Measurements from ENCODE around the gene GDI1.
"Not testable (repeated sequence)": the region's sequence is repeated elsewhere in the genome, so short reads cannot be mapped to it uniquely, and the experiment has no call there.

GDI1 gene

DNA sequence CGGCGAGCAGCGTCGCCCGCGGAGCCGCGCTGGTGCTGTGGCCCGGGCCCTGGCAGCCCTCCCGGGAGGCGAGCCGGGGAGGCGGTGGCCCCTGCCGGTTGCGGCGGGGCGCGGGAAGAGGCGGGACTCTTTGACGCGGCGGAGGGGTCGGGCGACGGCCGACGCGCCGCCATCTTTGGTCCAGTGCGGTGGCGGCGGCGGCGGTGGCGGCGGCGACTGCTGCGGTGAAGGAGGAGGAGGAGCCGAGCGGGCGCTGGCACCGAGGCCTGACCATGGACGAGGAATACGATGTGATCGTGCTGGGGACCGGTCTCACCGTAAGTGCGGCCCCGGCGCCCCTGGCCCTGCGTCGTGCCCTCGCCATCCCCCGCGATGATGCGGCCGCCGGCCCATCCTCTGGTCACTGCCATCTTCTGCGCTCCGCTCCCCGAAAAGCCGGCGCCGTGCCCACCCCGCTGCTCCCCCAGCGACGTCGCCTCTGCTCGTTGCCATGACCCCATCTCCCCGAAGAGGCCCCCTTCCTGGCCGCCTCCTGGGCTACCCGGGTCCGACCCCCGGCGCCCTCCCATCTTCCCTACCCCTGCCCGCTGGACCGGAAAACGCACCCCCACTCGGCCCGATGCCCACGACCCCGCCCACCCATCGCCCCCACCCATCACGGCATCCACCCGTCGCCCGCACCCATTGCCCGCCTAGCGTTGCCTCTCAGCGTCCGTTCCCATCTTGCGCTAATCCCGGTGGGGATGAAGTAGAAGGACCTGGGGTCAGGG is at the start of gene GDI1:
TSS of gene GDI1 (plus strand) at position 172 of the 770 bp plus-strand sequence. CDS start at position 273, 101 bp downstream.
- no peaks in the 10 kb centered on the region for H3K27me3 ChIP-seq (replicated peaks; ENCODE audit: control insufficient read depth, insufficient read depth, low read length)
- peak; percentile 75 for DNase-seq (ENCODE audit: extremely low read depth, insufficient read length)
- peak within 1 kb of the TSS; percentile 81 for H3K4me3 ChIP-seq (replicated peaks; ENCODE audit: low read depth, low read length)
- peaks cover 6% of the 10 kb centered on the region for H3K36me3 ChIP-seq (ENCODE audit: control insufficient read depth, insufficient read depth, low read length)
- TF ChIP-seq, protein P1, sequence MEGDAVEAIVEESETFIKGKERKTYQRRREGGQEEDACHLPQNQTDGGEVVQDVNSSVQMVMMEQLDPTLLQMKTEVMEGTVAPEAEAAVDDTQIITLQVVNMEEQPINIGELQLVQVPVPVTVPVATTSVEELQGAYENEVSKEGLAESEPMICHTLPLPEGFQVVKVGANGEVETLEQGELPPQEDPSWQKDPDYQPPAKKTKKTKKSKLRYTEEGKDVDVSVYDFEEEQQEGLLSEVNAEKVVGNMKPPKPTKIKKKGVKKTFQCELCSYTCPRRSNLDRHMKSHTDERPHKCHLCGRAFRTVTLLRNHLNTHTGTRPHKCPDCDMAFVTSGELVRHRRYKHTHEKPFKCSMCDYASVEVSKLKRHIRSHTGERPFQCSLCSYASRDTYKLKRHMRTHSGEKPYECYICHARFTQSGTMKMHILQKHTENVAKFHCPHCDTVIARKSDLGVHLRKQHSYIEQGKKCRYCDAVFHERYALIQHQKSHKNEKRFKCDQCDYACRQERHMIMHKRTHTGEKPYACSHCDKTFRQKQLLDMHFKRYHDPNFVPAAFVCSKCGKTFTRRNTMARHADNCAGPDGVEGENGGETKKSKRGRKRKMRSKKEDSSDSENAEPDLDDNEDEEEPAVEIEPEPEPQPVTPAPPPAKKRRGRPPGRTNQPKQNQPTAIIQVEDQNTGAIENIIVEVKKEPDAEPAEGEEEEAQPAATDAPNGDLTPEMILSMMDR (IDR thresholded peaks at IDR 0.05; ENCODE audit: insufficient read depth, low read length, poor library complexity, severe bottlenecking): no peak

DNA sequence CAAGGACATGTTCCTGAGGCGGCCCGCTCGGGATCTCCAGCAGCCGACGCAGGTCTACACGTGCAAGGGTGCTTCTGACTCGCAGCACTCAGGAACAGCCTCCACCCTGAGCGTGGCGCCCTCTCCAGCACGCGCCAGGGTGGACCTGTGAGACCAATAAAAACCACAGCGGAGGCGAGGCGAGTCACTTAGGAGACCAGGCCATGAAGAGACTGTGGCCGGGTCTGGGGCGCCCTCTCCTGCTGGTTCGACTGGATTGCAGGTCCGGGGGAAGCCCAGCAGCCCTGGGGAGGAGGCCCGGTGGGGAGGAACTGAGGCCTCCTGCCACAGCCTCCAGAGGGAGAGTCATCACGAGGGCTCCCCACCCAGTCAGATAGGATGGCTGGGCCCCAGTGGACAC is 48.9 kb upstream of the GDI1 start:
- not testable (repeated sequence) for H3K36me3 ChIP-seq (ENCODE audit: control insufficient read depth, insufficient read depth, low read length); DNase-seq (ENCODE audit: extremely low read depth, insufficient read length); H3K4me3 ChIP-seq (replicated peaks; ENCODE audit: low read depth, low read length); H3K27me3 ChIP-seq (replicated peaks; ENCODE audit: control insufficient read depth, insufficient read depth, low read length)

DNA sequence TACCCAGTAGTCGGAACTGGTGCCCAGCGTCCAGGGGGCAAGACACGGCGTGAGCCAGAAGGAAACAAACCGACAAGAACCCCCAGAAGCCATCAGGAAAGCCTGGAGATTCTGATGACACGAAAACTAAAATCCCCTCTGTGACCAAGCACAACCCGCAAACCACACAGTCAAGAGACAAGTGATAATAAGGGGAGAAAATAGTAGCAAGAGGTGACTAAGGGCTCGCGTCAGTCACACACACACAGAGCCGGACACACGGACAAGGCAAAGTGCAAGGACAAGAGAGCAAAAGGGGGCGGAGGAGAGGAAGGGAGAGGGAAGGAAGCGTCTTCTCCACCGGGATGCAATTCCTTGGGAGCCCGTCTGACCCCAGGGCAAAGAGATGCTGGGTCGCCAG is 48.3 kb upstream of the GDI1 start:
- H3K4me3 ChIP-seq (replicated peaks; ENCODE audit: low read depth, low read length); H3K36me3 ChIP-seq (ENCODE audit: control insufficient read depth, insufficient read depth, low read length); DNase-seq (ENCODE audit: extremely low read depth, insufficient read length); H3K27me3 ChIP-seq (replicated peaks; ENCODE audit: control insufficient read depth, insufficient read depth, low read length): not testable (repeated sequence)

DNA sequence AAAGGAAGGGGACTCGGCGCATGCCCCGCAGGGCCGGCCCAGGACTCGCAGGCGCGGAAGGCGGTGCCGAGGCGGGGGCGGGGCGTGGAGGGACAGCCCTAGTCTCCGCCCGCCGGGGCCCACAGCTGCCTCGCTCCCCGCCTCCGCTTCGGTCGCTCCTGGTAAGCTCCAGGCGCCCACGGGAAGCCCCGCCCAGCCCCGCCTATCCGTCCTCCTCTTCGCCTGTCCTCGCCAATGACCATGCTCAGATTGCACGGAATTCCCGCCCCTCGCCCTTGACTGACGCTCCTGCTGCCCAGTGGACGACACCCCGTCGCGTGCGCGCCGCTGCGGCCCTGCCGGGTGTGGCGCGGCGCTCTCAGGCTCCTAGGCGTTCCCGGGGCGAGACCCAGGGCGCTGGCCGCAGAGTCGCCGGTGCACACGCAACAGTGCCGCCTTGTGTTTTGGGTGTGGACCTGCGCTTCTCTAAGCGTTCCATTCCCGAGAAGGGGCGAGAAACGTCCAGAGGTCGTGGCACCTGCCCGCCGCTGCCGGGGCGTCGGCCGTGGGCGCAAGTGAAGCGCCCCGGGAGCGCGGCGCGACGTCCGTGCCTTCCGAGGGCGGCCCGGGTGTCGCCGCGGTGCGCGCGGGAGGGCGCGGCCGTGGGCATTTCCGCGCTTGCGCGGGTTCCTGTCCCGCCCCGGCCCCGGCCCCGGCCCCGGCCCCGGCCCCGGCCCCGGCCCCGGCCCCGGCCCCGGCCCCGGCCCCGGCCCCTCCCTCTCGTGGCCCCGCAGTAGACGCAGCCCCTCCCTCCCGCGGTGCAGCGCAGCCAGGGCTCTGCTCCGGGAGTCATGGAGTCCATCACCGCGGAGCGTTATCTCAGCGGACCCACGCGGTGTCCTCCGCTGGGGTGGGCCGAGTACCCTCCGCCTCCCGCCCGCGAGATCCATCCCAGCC is 46.9 kb upstream of the GDI1 start:
- H3K4me3 ChIP-seq (replicated peaks; ENCODE audit: low read depth, low read length); DNase-seq (ENCODE audit: extremely low read depth, insufficient read length); H3K36me3 ChIP-seq (ENCODE audit: control insufficient read depth, insufficient read depth, low read length); H3K27me3 ChIP-seq (replicated peaks; ENCODE audit: control insufficient read depth, insufficient read depth, low read length): not testable (repeated sequence)

DNA sequence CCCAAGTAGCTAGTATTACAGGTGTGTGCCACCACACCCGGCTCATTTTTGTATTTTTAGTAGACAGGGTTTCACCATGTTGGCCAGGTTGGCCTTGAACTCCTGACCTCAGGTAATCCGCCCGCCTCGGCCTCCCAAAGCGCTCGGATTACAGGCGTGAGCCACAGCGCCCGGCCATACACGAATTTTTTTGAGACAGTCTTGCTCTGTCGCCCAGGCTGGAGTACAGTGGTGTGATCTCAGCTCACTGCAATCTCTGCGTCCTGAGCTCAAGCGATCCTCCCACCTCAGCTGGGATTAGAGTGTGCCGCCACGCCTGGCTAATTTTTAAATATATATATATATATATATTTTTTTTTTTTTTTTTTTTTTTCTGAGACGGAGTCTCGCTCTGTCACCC is 40.6 kb upstream of the GDI1 start:
- peak overlapping the region; percentile 89 for H3K4me3 ChIP-seq (replicated peaks; ENCODE audit: low read depth, low read length)
- not testable (repeated sequence) for DNase-seq (ENCODE audit: extremely low read depth, insufficient read length); H3K36me3 ChIP-seq (ENCODE audit: control insufficient read depth, insufficient read depth, low read length); H3K27me3 ChIP-seq (replicated peaks; ENCODE audit: control insufficient read depth, insufficient read depth, low read length)

DNA sequence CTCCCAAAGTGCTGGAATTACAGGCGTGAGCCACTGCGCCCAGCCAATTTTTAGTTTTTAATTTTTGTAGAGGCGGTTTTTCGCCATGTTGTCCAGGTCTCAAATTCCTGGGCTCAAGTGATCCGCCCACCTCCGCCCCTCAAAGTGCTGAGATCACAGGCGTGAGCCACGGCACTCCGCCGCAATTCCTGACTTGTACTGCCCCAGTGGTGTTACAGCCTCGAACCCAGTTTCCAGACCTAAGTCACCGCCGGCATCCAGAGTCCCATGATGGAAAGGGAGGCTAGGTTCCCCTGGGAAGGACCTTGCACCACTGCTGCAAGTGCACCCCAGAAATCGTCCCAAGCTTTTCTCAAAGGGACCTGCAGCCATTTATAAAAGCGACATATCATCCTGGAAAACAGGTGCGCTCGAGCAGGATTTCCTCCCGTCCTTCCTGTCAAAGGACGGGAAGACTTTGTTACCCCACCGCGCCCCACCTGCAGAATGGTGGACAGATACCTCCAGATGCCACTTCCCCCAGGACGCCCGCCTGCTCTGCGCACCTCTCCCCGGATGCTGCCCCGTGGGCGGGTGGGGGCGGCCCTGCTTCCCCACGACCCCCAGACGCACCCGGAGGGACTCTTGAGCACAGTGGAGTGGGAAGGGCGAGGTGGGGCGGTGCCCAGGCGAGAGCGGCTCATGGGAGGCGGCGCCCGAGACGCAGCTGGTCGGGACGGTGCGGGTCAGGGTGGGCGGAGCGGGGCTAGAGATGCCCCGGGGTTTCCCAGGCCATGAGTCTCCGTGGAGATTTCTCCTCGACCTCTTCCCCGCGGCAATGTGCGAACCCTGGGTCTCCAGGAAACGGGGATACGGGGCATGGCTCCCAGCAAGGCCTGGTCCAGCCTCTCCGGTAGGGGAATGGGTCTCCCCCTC is 39.7 kb upstream of the GDI1 start:
- DNase-seq (ENCODE audit: extremely low read depth, insufficient read length): peak; percentile 82
- TF ChIP-seq, protein P1 (IDR thresholded peaks at IDR 0.05; ENCODE audit: insufficient read depth, low read length, poor library complexity, severe bottlenecking): no peak
- Histone ChIP-seq H3K27me3 (replicated peaks; ENCODE audit: control insufficient read depth, insufficient read depth, low read length) (no peaks in the 10 kb centered on the region), H3K36me3 (ENCODE audit: control insufficient read depth, insufficient read depth, low read length) (peaks cover 11% of the 10 kb centered on the region), H3K4me3 (replicated peaks; ENCODE audit: low read depth, low read length) (peak overlapping the region; percentile 89)

DNA sequence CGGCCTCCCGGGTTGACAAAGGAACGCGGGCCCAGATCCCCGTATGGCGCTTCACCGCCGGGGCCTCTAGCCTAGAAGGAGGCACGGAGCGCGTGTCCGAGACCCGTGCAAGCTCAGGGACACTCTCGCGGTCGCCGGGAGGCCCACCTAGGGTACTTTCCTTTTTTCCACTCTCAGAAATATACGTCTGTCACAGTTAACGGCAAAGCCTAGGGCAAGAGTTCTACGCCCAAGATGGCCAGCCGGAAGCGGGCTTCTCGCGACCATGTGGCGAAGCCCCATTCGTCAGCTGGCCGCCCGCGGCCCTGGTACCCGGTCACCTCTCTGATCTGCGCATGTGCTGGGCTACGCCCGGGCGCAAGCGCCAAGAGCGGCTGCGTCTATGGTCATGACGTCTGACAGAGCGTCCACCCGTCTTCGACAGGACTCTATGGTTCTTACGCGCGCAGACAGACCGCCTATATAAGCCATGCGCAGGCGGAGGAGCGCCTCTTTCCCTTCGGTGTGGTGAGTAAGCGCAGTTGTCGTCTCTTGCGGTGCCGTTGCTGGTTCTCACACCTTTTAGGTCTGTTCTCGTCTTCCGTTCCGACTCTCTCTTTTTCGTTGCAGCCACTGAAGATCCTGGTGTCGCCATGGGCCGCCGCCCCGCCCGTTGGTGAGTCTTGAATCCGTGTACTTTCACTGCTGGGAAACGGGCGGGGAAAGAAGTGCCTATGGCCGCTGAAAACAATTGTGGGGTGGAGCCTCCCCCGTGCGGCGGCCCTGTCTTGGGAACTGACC is 38.9 kb upstream of the GDI1 start, which contains the start of gene RPL10:
TSS of gene RPL10 (plus strand) at position 490 of the 780 bp plus-strand sequence. CDS start at position 633, 143 bp downstream.
- peaks cover 11% of the 10 kb centered on the region for H3K36me3 ChIP-seq (ENCODE audit: control insufficient read depth, insufficient read depth, low read length)
- no peaks in the 10 kb centered on the region for H3K27me3 ChIP-seq (replicated peaks; ENCODE audit: control insufficient read depth, insufficient read depth, low read length)
- TF ChIP-seq, protein P1 (IDR thresholded peaks at IDR 0.05; ENCODE audit: insufficient read depth, low read length, poor library complexity, severe bottlenecking): no peak
- H3K4me3 ChIP-seq (replicated peaks; ENCODE audit: low read depth, low read length): peak within 1 kb of the TSS; percentile 89
- peak; percentile 96 for DNase-seq (ENCODE audit: extremely low read depth, insufficient read length)
